DMS79 (cell line): ENCODE measurements around the gene MAP4K3.
"Not testable (repeated sequence)": the region's sequence is repeated elsewhere in the genome, so short reads cannot be mapped to it uniquely, and the experiment has no call there.

Experiments used
- DNase-seq: peaks from one replicate; lab custom pipeline; 2025; lab: John Stamatoyannopoulos, UW

MAP4K3 gene

GRCh38 chr2:39370101-39370500 lies 67.0 kb downstream of the MAP4K3 start:
- DNase-seq, result no peak

- DNase-seq, result no peak
Measured at GRCh38 chr2:39368846-39369245, 68.2 kb downstream of the MAP4K3 start.

- DNase-seq, result no peak
Measured at GRCh38 chr2:39368376-39368775, 68.7 kb downstream of the MAP4K3 start.

- DNase-seq, result no peak
Measured at GRCh38 chr2:39362595-39362994, 74.5 kb downstream of the MAP4K3 start.

GRCh38 chr2:39361511-39361910 lies 75.6 kb downstream of the MAP4K3 start:
- no peak for DNase-seq

GRCh38 chr2:39360342-39360741 lies 76.7 kb downstream of the MAP4K3 start:
- DNase-seq, result not testable (repeated sequence)

- no peak for DNase-seq
Measured at GRCh38 chr2:39359453-39360038, 77.5 kb downstream of the MAP4K3 start.

- no peak for DNase-seq
Measured at GRCh38 chr2:39356922-39357639, 80.0 kb downstream of the MAP4K3 start.

- DNase-seq, result no peak
Measured at GRCh38 chr2:39350658-39351057, 86.4 kb downstream of the MAP4K3 start.

- DNase-seq, result no peak
Measured at GRCh38 chr2:39338502-39338901, 98.6 kb downstream of the MAP4K3 start.

GRCh38 chr2:39335930-39336329 lies 101.2 kb downstream of the MAP4K3 start:
- DNase-seq, result no peak

- no peak for DNase-seq
Measured at GRCh38 chr2:39334978-39335377, 102.1 kb downstream of the MAP4K3 start.

GRCh38 chr2:39334529-39334928 lies 102.6 kb downstream of the MAP4K3 start:
- no peak for DNase-seq

- DNase-seq, result no peak
Measured at GRCh38 chr2:39326644-39327043, 110.4 kb downstream of the MAP4K3 start.

GRCh38 chr2:39325966-39326365 lies 111.1 kb downstream of the MAP4K3 start:
- no peak for DNase-seq

GRCh38 chr2:39321056-39322035 lies 115.7 kb downstream of the MAP4K3 start:
- not testable (repeated sequence) for DNase-seq

- DNase-seq, result no peak
Measured at GRCh38 chr2:39320162-39320561, 116.9 kb downstream of the MAP4K3 start.

GRCh38 chr2:39313575-39313974 lies 123.5 kb downstream of the MAP4K3 start:
- no peak for DNase-seq

- no peak for DNase-seq
Measured at GRCh38 chr2:39311469-39311868, 125.6 kb downstream of the MAP4K3 start.

- no peak for DNase-seq
Measured at GRCh38 chr2:39308778-39309177, 128.3 kb downstream of the MAP4K3 start.

- DNase-seq, result no peak
Measured at GRCh38 chr2:39306626-39307025, 130.5 kb downstream of the MAP4K3 start.

GRCh38 chr2:39304729-39305128 lies 132.4 kb downstream of the MAP4K3 start:
- DNase-seq, result no peak

- DNase-seq, result no peak
Measured at GRCh38 chr2:39304200-39304599, 132.9 kb downstream of the MAP4K3 start.
